GM18499 (cell line): ENCODE data around the gene DHX36.

Experiments used
- ATAC-seq: cut with Tn5 transposase; IDR thresholded peaks from one replicate; pipeline ENCODE4 v1.9.1; 2021; ENCODE audit warnings: moderate number of reproducible peaks; ENCODE audit not compliant: insufficient read depth, unreplicated experiment

DHX36 gene

DNA sequence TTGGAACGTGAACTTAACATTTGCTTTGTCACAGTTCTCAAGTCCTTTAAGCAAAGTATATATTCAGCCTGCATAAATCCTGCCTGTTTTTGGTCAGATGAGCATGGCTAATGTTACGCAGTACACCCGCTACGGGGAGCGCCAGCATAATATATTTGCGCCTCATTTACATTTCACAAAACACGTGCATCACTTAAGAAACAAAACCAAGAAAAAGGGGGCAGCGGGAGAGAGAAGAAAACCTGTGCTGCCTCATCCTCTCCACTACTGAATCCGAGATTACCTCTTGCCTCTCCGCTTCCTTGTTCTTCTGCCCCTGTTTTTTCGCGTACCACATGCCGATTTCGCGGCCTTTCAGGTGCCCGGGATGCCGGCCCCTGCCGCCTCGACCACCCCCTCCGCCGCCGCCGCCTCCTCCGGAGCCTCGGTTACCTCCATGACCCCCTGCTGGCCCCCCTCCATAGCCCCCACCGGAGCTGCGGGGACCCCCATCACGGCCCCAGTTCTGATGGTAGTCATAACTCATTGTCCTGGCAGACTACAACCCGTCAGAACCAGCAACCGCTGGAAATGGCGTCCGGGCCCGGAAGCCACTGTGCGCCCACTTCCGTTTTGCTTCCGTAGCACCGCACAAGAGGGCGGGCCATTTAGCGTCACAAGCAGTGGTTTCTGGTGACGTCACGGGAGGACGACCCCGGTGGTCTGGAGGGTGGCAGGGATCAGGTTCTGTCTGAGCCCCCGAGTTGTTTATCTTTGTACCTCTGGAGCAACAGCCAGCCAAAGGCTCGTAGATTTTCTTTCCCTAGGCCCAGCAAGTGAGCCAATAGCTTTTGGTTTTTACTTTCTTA, at the start of gene DHX36:
Gene DHX36 (minus strand): TSS at position 597 of the 848 bp plus-strand sequence. CDS start 71 bp downstream, at position 526.
- ATAC-seq, result peak; percentile 77

GRCh38 chr3:154367221-154367620, 42.9 kb upstream of the DHX36 start:
- ATAC-seq, result no peak

DNA sequence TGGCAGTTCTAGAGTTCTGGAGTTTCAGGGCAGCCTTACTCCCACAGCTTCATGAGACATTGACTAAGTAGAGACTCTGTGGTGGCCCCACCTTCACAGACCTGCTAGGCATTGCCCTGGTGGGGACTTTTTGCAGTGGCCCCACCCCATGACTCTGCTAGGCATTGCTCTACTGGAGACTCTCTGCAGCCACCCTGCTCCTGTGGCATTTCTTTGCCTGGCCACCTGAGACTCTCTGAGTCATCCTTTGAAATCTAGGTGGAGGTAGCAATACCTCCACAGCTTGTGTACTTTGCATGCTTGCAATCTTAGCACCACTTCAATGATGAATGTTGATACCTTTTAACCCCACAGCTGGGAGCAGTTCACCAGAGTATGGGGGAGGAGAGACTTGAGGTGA, 40.6 kb upstream of the DHX36 start:
- ATAC-seq, result no peak

GRCh38 chr3:154361099-154361498, 36.8 kb upstream of the DHX36 start:
- ATAC-seq, result no peak

DNA sequence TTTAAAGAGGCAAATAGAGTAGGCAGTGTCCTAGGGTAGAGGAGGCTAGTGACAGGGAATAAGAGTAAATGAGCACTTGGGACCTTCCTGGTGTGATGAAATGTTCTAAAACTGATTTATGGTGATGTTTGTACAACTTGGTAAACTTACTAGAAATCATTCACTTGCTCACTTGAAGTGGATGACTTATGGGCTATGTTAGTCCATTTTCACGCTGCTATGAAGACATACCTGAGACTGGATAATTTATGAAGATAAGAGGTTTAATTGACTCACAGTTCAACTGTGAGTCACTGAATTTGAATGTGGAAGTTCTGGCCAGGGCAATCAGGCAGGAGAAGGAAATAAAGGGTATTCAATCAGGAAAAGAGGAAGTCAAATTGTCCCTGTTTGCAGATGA, 31.7 kb upstream of the DHX36 start:
- ATAC-seq, result no peak

DNA sequence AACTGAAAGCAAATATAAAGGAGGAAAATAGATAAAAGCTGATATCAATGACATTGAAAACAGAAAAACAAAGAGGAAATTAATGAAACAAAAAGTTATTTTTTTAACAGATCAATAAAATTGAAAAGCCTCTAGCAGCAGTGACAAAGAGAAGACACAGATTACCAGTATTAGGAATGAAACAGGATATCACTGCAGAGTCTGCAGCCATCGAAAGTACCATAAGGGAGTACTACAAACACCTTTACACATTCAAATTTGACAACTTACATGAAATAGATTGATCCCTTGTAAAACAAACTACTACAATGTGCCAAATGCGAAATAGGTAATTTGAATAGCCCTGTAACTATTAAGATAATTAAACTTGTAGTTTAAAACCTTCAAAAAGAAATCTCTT, 24.9 kb upstream of the DHX36 start:
- no peak for ATAC-seq

DNA sequence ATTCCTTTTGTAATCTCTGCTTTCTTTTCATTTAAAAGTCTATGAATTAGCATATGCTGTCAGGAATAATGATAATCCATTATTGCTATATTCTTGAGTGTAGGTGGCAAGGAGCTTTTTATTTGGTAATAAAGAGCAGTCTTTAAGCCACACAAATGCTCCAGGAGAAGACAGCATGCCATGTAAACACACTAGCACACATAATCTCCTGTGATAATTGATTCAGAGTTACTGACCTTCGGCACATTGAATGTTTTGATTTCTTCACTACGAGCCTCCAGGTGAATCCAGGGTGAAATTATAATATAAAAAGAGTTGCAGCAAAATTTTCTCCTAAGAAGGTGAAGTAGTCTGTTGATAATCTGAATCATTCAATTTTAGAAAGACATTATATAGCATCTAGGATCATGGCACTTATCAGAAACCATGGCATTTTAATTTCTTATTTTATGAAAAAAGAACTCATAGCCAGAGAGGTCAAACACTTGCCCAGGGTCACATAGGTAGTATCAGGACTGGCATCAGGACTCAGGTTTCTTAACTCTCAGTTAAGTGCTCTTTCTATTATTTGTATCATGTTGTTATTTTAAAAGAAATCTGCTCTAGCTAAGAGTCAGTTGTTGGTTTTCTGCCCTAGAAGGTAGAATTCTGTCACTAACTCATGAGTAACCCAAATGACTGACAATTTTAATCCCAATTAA, 21.3 kb upstream of the DHX36 start:
- ATAC-seq, result no peak

DNA sequence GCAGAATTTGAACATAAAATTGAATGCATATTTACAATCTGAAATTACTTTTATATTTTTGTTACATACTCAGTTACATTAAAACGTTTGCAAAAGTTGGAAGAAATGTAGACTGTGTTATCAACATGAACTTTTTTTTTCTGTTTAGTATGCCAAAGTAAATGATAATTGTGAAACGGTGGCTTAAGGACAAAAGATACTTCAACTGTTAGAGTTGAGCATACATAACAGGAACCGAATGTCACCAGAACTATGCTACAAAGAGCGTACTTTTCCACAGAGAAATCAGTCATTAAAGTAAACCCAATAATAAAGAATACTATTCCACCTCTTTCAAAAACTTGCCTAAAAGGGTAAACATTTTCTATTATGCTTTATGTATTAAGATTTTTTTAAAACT, 14.3 kb upstream of the DHX36 start:
- no peak for ATAC-seq

DNA sequence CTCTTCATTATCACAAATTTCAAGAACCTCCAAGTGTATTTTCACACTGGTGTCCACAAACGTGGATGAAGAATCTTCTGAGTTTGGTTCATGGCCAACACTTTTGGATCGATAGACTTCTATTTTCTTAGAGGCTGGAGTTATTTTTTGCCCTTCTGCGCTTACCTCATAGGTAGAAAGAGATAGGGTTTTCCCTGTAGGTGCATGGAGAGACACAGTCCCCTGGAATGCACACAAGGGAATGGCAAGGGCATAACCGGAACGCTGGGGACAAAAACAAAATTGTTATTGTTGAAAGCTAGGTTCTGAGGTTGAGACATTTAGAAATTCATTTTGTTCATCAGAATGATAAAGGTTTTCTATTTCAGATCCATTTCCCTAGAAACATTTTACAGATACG, 13.7 kb upstream of the DHX36 start:
- no peak for ATAC-seq

DNA sequence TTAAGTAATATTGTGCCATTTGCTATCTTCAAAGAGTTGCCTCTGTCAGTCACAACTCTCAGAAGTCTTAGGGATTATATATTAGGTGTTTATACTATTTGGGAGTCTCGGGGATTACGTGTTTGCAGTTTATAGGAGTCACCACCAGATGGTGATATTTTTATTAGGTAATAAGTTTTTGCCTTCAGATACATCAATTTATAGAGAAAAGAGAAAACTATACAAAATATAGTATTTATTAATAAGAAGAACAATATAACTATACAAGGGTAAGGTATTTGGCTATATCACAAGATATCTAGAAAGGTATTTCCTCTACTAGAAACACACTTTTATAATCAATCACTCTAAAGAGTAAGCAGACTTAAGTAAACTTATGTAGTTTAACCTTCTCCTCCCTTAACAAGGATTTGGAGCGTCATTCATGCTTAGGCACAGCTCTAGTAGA, 10.7 kb upstream of the DHX36 start:
- ATAC-seq, result no peak

- ATAC-seq, result no peak
Measured at GRCh38 chr3:154327871-154328270, 3.6 kb upstream of the DHX36 start.

- ATAC-seq, result no peak
Measured at GRCh38 chr3:154324919-154325318, 632 bp upstream of the DHX36 start.

DNA sequence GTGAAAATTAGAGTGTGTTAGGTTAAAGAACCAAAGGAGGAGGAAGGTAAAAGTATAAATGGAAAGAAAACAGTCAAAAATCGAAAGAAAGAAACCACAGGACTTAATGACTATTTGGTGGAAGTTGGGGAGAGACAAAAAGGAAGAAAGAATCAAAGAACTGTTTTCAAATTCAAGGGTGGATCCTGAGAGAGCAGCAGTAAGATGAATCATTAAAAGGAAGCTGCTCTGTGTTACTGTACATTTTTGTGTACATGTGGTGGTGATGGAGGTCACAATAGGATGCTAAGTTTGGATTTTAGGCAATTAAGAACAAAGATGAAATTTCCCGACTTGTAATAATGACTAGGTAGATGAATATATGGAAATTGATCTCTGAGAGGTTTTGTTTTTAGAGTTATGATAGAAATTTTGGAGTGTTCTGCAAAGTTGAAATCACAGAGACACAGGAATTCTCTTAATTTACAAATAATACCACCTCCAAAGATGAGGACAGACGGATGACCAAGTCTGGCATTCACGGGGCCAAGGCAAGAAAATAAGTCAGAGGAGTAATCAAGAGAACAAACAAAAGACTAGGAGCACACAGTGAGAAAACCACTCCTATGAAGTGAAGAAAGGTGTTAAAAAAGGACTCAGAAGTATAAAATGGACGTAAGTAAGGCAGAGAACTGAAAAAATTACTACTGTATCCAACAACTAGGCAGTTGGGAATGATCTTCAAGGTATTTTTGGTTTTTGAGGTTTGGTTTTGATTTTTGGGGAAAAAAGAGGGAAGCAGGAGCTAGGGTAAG, 7.1 kb downstream of the DHX36 start:
- no peak for ATAC-seq

GRCh38 chr3:154314152-154314551, 10.1 kb downstream of the DHX36 start:
- no peak for ATAC-seq

GRCh38 chr3:154310840-154311239, 13.4 kb downstream of the DHX36 start:
- ATAC-seq, result no peak

- no peak for ATAC-seq
Measured at GRCh38 chr3:154307363-154307762, 16.9 kb downstream of the DHX36 start.

DNA sequence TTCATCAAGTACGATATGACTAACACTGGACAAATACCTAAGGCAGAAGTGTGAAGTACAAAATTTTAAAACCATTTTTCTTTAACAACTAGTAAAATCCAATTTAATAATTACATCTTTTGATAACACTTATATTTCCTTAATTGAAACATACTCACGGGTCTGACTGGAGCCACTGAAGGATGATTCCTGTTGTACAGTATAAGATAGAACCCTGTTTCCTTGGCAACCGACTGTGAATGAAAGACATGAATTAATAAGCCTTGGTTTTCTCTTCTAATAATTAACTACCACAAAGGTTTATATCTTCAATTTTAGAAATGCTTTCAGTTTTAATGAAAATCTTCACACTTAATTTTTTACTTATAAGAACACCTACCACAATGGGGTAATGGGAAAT, 19.4 kb downstream of the DHX36 start:
- ATAC-seq, result no peak

GRCh38 chr3:154304116-154304786, 20.0 kb downstream of the DHX36 start:
- ATAC-seq, result no peak

GRCh38 chr3:154301561-154301960, 22.7 kb downstream of the DHX36 start:
- no peak for ATAC-seq

DNA sequence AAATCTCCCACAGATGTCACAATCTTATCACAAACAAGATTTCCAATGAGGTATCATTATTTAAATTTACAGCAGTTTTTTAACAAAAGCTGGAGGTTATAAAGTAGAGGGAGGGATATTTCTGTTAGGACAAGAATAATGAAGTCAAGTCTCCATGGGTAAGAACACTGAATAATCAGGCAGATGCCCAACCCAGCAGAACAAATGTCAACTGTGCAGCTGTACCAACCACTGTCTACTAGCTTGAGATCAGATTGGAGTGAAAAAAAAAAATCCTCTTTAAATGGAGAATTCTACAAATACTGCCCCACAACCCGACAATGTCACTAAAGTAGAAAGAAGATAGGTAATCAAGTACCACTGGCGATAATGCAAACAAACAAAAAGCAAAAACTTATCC, 30.3 kb downstream of the DHX36 start:
- ATAC-seq, result no peak
